HCT116 (cell line): Measurements from ENCODE around the gene OPCML. TPM values are rescaled to one million over a fixed set of nuclear protein-coding genes. Genes with fewer than 3 reads are reported as not detected.

ENCODE experiments used
- ATAC-seq: fragments of 200-7000 bp; cut with Tn5 transposase; 2 replicates; pipeline ENCODE4 v1.9.1; 2020; ENCODE audit warnings: mild to moderate bottlenecking, moderate library complexity
- BruUV-seq: library from RNA; stranded (reverse); fragments of 400-500 nt; replicated peaks from 2 replicates; lab custom pipeline; 2021; lab: Mats Ljungman, UMichigan
- CTCF ChIA-PET: fragments of 300-600 bp; sonication (Branson Sonifier 250); formaldehyde crosslinking; loops from one replicate; lab custom pipeline; 2021; ENCODE audit warnings: antibody characterized with exemption; lab: Charles Lee
- POLR2A ChIA-PET: fragments of 300-600, 350-600 bp; sonication (Branson Sonifier 250); formaldehyde crosslinking; loops from one replicate; lab custom pipeline; 2021; ENCODE audit warnings: antibody characterized with exemption; lab: Charles Lee
- RAD21 ChIA-PET, 2 experiments: fragments of 300-600 bp; sonication (Branson Sonifier 250); formaldehyde crosslinking; loops; one replicate each; lab custom pipeline; 2023; ENCODE audit warnings: low total read pairs in 2 of 2; ENCODE audit not compliant: uncharacterized antibody in 2 of 2, unreplicated experiment in 2 of 2, low non-redundant PET in 1 of 2; lab: Charles Lee
- DNase-seq: peaks from one replicate; pipeline ENCODE4 v3.0.0-alpha.2; 2010; ENCODE audit warnings: low read depth, low spot score
- H2AFZ ChIP-seq: fragments of 200-600 bp; shearing (Covaris generic), sonication (generic); 2 replicates; pipeline ENCODE4 v1.6.1; 2017; ENCODE audit warnings: low read depth, mixed run types, mixed read lengths, antibody characterized with exemption, low read length; ENCODE audit not compliant: poor library complexity, severe bottlenecking
- H3K27ac ChIP-seq: 2 replicates; pipeline ENCODE4 v1.5.1; 2012; ENCODE audit warnings: low read depth, low read length
- H3K27me3 ChIP-seq: fragments of 200-600 bp; sonication (generic); 2 replicates; pipeline ENCODE4 v1.6.1; 2016; ENCODE audit warnings: mixed run types, low read length, mixed read lengths; ENCODE audit not compliant: insufficient read depth
- H3K36me3 ChIP-seq, 2 experiments: fragments of 200-500 bp in 1 of 2; fragments of 200-600 bp in 1 of 2; sonication (Bioruptor generic) in 1 of 2; sonication (generic) in 1 of 2; 2 replicates each; pipeline versions ENCODE4 v1.5.1 to v1.6.1; 2014 to 2016; ENCODE audit warnings: low read length in 2 of 2, inconsistent platforms in 1 of 2, mixed read lengths in 1 of 2, mixed run types in 1 of 2; ENCODE audit not compliant: insufficient read depth in 2 of 2, control insufficient read depth in 1 of 2
- H3K4me1 ChIP-seq, 2 experiments: fragments of 200-600 bp in 1 of 2; sonication (generic) in 1 of 2; 2 replicates each; pipeline versions ENCODE4 v1.5.1 to v1.6.1; 2012 to 2017; ENCODE audit warnings: low read length in 2 of 2, inconsistent platforms in 1 of 2, mild to moderate bottlenecking in 1 of 2, mixed read lengths in 1 of 2, mixed run types in 1 of 2, moderate library complexity in 1 of 2; ENCODE audit not compliant: insufficient read depth in 2 of 2, control insufficient read depth in 1 of 2
- H3K4me2 ChIP-seq: fragments of 200-600 bp; sonication (generic); 2 replicates; pipeline ENCODE4 v1.6.1; 2017; ENCODE audit warnings: mixed run types, low read length, mixed read lengths
- H3K4me3 ChIP-seq, 2 experiments: fragments of 200-600 bp in 1 of 2; sonication (generic) in 1 of 2; replicated peaks in 1 of 2; 2 replicates each; pipeline ENCODE4 v1.5.1; 2011 to 2016; ENCODE audit warnings: low read length in 2 of 2, control low read depth in 1 of 2, low read depth in 1 of 2, mild to moderate bottlenecking in 1 of 2, mixed read lengths in 1 of 2, mixed run types in 1 of 2
- H3K79me2 ChIP-seq: fragments of 200-600 bp; sonication (generic); 2 replicates; pipeline ENCODE4 v1.6.1; 2017; ENCODE audit warnings: mild to moderate bottlenecking, mixed run types, low read length, moderate library complexity, mixed read lengths; ENCODE audit not compliant: insufficient read depth
- H3K9ac ChIP-seq: fragments of 200-600 bp; sonication (generic); 2 replicates; pipeline ENCODE4 v1.6.1; 2016; ENCODE audit warnings: low read length, mixed read lengths
- H3K9me2 ChIP-seq: fragments of 200-600 bp; sonication (generic), shearing (Covaris generic); 2 replicates; pipeline ENCODE4 v1.6.1; 2017; ENCODE audit warnings: mixed run types, mild to moderate bottlenecking, moderate library complexity; ENCODE audit not compliant: insufficient read depth
- H3K9me3 ChIP-seq, 2 experiments: fragments of 200-500 bp in 1 of 2; fragments of 200-600 bp in 1 of 2; sonication (Bioruptor generic) in 1 of 2; sonication (generic) in 1 of 2; 2 replicates each; pipeline ENCODE4 v1.6.1; 2014 to 2017; ENCODE audit warnings: low read length in 2 of 2, mixed read lengths in 2 of 2, inconsistent platforms in 1 of 2, low read depth in 1 of 2, mild to moderate bottlenecking in 1 of 2, mixed run types in 1 of 2, moderate library complexity in 1 of 2; ENCODE audit not compliant: control insufficient read depth in 1 of 2, insufficient read depth in 1 of 2
- H4K20me1 ChIP-seq: fragments of 200-600 bp; sonication (generic), shearing (Covaris generic); 2 replicates; pipeline ENCODE4 v1.6.1; 2017; ENCODE audit warnings: mixed run types, mild to moderate bottlenecking, moderate library complexity; ENCODE audit not compliant: insufficient read depth
- CEBPB ChIP-seq: IDR thresholded peaks from 2 replicates; pipeline ENCODE4 v1.6.1; 2012; ENCODE audit warnings: low read depth
- EGR1 ChIP-seq: IDR thresholded peaks from 2 replicates; pipeline ENCODE4 v1.6.1; 2012; ENCODE audit warnings: low read depth
- EZH2 ChIP-seq: fragments of 200-600 bp; sonication (generic); IDR thresholded peaks from 2 replicates; pipeline ENCODE4 v1.6.1; 2017; ENCODE audit warnings: antibody characterized with exemption, mixed run types
- EZH2phosphoT487 ChIP-seq: fragments of 200-600 bp; IDR thresholded peaks from 2 replicates; pipeline ENCODE4 v1.6.1; 2018; ENCODE audit warnings: antibody characterized with exemption, borderline replicate concordance
- JUND ChIP-seq: IDR thresholded peaks from 2 replicates; pipeline ENCODE4 v1.6.1; 2012
- POLR2AphosphoS5 ChIP-seq: IDR thresholded peaks from 2 replicates; pipeline ENCODE4 v1.6.1; 2011; ENCODE audit warnings: mild to moderate bottlenecking, low read depth, low read length, moderate library complexity
- SP1 ChIP-seq: IDR thresholded peaks from 2 replicates; pipeline ENCODE4 v1.6.1; 2012; ENCODE audit warnings: low read depth
- YY1 ChIP-seq: IDR thresholded peaks from 2 replicates; pipeline ENCODE4 v1.6.1; 2011; ENCODE audit warnings: low read length, low read depth, moderate library complexity, mild to moderate bottlenecking; ENCODE audit not compliant: insufficient replicate concordance; ENCODE audit errors: extremely low read depth
- intact Hi-C: fragments of 100-400 bp; cut with micrococcal nuclease; formaldehyde crosslinking; loops from 2 replicates; pipeline ENCODE4 v1.10.0; 2022
- total RNA-seq: library from RNA; stranded (reverse); gene quantifications from one replicate; pipeline ENCODE4 v1.2.1, GENCODE V29; 2021; ENCODE audit not compliant: unreplicated experiment
- TF ChIP-seq, protein P1 (sequence below): IDR thresholded peaks from 2 replicates; pipeline ENCODE4 v1.6.1; 2012
- TF ChIP-seq, protein P2 (sequence below), 3 experiments: fragments of 200-600 bp in 1 of 3; sonication (generic) in 1 of 3; IDR thresholded peaks in 2 of 3; conservative IDR thresholded peaks in 1 of 3; 2 replicates each; pipeline ENCODE4 v1.5.1; 2012 to 2017; ENCODE audit warnings: low read depth in 2 of 3, low read length in 2 of 3, antibody characterized with exemption in 1 of 3, borderline replicate concordance in 1 of 3, control low read depth in 1 of 3, mild to moderate bottlenecking in 1 of 3, mixed read lengths in 1 of 3, mixed run types in 1 of 3, moderate library complexity in 1 of 3; ENCODE audit not compliant: insufficient read depth in 1 of 3
- TF ChIP-seq, protein P3 (sequence below): IDR thresholded peaks from 2 replicates; pipeline ENCODE4 v1.6.1; 2012
- TF ChIP-seq, protein P4 (sequence below): IDR thresholded peaks from 2 replicates; pipeline ENCODE4 v1.6.1; 2011; ENCODE audit warnings: mild to moderate bottlenecking, low read length, moderate library complexity; ENCODE audit not compliant: insufficient replicate concordance; ENCODE audit errors: extremely low read depth

OPCML gene
- total RNA-seq, 1 experiment from 2014 or later, result not detected

DNA sequence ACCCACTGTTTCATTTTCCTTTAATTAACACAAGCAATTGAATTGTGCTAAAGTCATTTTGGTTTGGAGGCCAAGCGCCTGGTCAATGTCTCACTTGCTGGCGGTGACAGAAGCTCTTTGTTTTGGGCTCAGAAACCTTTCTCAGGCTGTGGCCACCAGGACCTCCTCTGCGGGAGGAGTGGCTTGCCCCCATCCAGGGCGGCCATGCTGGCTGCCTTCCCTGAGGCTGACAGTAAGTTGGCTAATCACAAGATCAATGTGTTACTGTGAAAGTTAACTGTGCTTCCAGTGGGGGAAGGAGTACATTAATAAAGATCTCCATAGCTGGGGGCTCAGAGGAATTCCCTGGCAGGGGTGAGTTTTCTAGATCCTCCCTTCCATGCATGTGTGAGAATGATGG is 1087.4 kb downstream of the OPCML start:
- Histone ChIP-seq H3K4me2 (no peak overlapping the region), H3K27ac (no peak overlapping the region), H3K79me2 (no peaks in the 10 kb centered on the region), H2AFZ (no peak overlapping the region), H3K36me3 (no peaks in the 10 kb centered on the region), H3K27me3 (no peaks in the 10 kb centered on the region), H3K4me1 (no peaks in the 10 kb centered on the region), H3K9me2 (no peaks in the 10 kb centered on the region), H3K9ac (no peak overlapping the region), H4K20me1 (no peaks in the 10 kb centered on the region), H3K4me3 (no peak overlapping the region), H3K9me3 (peaks cover 9 to 36% of the 10 kb centered on the region in 2 experiments; a peak in 2 of 4 replicates)
- ChIA-PET POLR2A (no interaction called here), CTCF (no interaction called here), RAD21 (no interaction called here)
- intact Hi-C loops, result no loop called here
- TF ChIP-seq, protein P1, sequence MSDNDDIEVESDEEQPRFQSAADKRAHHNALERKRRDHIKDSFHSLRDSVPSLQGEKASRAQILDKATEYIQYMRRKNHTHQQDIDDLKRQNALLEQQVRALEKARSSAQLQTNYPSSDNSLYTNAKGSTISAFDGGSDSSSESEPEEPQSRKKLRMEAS, result no peak
- TF ChIP-seq CEBPB, result no peak
- TF ChIP-seq, protein P2, sequence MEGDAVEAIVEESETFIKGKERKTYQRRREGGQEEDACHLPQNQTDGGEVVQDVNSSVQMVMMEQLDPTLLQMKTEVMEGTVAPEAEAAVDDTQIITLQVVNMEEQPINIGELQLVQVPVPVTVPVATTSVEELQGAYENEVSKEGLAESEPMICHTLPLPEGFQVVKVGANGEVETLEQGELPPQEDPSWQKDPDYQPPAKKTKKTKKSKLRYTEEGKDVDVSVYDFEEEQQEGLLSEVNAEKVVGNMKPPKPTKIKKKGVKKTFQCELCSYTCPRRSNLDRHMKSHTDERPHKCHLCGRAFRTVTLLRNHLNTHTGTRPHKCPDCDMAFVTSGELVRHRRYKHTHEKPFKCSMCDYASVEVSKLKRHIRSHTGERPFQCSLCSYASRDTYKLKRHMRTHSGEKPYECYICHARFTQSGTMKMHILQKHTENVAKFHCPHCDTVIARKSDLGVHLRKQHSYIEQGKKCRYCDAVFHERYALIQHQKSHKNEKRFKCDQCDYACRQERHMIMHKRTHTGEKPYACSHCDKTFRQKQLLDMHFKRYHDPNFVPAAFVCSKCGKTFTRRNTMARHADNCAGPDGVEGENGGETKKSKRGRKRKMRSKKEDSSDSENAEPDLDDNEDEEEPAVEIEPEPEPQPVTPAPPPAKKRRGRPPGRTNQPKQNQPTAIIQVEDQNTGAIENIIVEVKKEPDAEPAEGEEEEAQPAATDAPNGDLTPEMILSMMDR (IDR thresholded peaks at IDR 0.05 in 2 of 3, conservative IDR thresholded peaks at IDR 0.05 in 1 of 3; ENCODE audit: borderline replicate concordance in 1 of 3, insufficient read depth in 1 of 3, low read depth in 2 of 3, low read length in 2 of 3), result no peak
- TF ChIP-seq, protein P3, sequence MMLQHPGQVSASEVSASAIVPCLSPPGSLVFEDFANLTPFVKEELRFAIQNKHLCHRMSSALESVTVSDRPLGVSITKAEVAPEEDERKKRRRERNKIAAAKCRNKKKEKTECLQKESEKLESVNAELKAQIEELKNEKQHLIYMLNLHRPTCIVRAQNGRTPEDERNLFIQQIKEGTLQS, result no peak
- TF ChIP-seq YY1, result no peak
- no peak for TF ChIP-seq EZH2phosphoT487
- TF ChIP-seq, protein P4, sequence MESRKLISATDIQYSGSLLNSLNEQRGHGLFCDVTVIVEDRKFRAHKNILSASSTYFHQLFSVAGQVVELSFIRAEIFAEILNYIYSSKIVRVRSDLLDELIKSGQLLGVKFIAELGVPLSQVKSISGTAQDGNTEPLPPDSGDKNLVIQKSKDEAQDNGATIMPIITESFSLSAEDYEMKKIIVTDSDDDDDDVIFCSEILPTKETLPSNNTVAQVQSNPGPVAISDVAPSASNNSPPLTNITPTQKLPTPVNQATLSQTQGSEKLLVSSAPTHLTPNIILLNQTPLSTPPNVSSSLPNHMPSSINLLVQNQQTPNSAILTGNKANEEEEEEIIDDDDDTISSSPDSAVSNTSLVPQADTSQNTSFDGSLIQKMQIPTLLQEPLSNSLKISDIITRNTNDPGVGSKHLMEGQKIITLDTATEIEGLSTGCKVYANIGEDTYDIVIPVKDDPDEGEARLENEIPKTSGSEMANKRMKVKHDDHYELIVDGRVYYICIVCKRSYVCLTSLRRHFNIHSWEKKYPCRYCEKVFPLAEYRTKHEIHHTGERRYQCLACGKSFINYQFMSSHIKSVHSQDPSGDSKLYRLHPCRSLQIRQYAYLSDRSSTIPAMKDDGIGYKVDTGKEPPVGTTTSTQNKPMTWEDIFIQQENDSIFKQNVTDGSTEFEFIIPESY, result no peak
- no peak for TF ChIP-seq EGR1
- no peak for TF ChIP-seq SP1
- no peak for TF ChIP-seq EZH2
- no peak for TF ChIP-seq JUND
- no peak for TF ChIP-seq POLR2AphosphoS5
- ATAC-seq, result no peak
- BruUV-seq, result no TSS peak
- DNase-seq, result no peak
